Measurements from ENCODE around the gene IQGAP2.

The IQGAP2 gene

GRCh38 chr5:76402886-76403765 lies at the start of gene IQGAP2:
Gene IQGAP2 (plus strand): TSS chr5:76403285. CDS start chr5:76403546, 261 bp downstream.
- DNase-seq (ENCODE audit: low spot score), result peak; percentile 90
- TF ChIP-seq CTCF (IDR thresholded peaks at IDR 0.05; ENCODE audit: extremely low read depth, insufficient read depth, missing control alignments), result peak; percentile 94
- in situ Hi-C loops (cut with MboI; ENCODE audit: low pct_unique_long_range_greater_than_20kb, low sequenced_read_pairs, unreplicated experiment), result loop anchor here (10.0 kb wide), 1 partner anchor 142 kb away; no protein-coding TSS in a partner anchor

- no peak for DNase-seq (ENCODE audit: low spot score)
- no peak for TF ChIP-seq CTCF (IDR thresholded peaks at IDR 0.05; ENCODE audit: extremely low read depth, insufficient read depth, missing control alignments)
- in situ Hi-C loops (cut with MboI; ENCODE audit: low pct_unique_long_range_greater_than_20kb, low sequenced_read_pairs, unreplicated experiment), result no loop called here
Measured at GRCh38 chr5:76356887-76357286, 46.2 kb upstream of the IQGAP2 start.

- no peak for TF ChIP-seq CTCF (IDR thresholded peaks at IDR 0.05; ENCODE audit: extremely low read depth, insufficient read depth, missing control alignments)
- in situ Hi-C loops (cut with MboI; ENCODE audit: low pct_unique_long_range_greater_than_20kb, low sequenced_read_pairs, unreplicated experiment), result no loop called here
- DNase-seq (ENCODE audit: low spot score), result no peak
Measured at GRCh38 chr5:76363352-76364225, 39.5 kb upstream of the IQGAP2 start.

GRCh38 chr5:76364226-76364589 lies 38.9 kb upstream of the IQGAP2 start:
- no peak for DNase-seq (ENCODE audit: low spot score)
- no peak for TF ChIP-seq CTCF (IDR thresholded peaks at IDR 0.05; ENCODE audit: extremely low read depth, insufficient read depth, missing control alignments)
- in situ Hi-C loops (cut with MboI; ENCODE audit: low pct_unique_long_range_greater_than_20kb, low sequenced_read_pairs, unreplicated experiment), result no loop called here

GRCh38 chr5:76365561-76365960 lies 37.5 kb upstream of the IQGAP2 start:
- DNase-seq (ENCODE audit: low spot score), result no peak
- in situ Hi-C loops (cut with MboI; ENCODE audit: low pct_unique_long_range_greater_than_20kb, low sequenced_read_pairs, unreplicated experiment), result no loop called here
- no peak for TF ChIP-seq CTCF (IDR thresholded peaks at IDR 0.05; ENCODE audit: extremely low read depth, insufficient read depth, missing control alignments)

- DNase-seq (ENCODE audit: low spot score), result no peak
- in situ Hi-C loops (cut with MboI; ENCODE audit: low pct_unique_long_range_greater_than_20kb, low sequenced_read_pairs, unreplicated experiment), result no loop called here
- TF ChIP-seq CTCF (IDR thresholded peaks at IDR 0.05; ENCODE audit: extremely low read depth, insufficient read depth, missing control alignments), result no peak
Measured at GRCh38 chr5:76366596-76366995, 36.5 kb upstream of the IQGAP2 start.
